OCI-LY7 (cell line): ENCODE measurements around the gene TMEM135. TPM values are rescaled to one million over a fixed set of nuclear protein-coding genes. Genes with fewer than 3 reads are reported as not detected.
"Not testable (repeated sequence)": the region's sequence is repeated elsewhere in the genome, so short reads cannot be mapped to it uniquely, and the experiment has no call there.

ENCODE experiments used
- BruUV-seq: library from RNA; stranded (reverse); fragments of 400-500 nt; replicated peaks from 2 replicates; lab custom pipeline; 2021; lab: Mats Ljungman, UMichigan
- CTCF ChIA-PET: fragments of 300-600 bp; sonication (Branson Sonifier 250); formaldehyde crosslinking; loops from one replicate; lab custom pipeline; 2022; ENCODE audit warnings: antibody characterized with exemption; ENCODE audit not compliant: unreplicated experiment; lab: Charles Lee
- POLR2A ChIA-PET: fragments of 300-600 bp; sonication (Branson Sonifier 250); formaldehyde crosslinking; loops from one replicate; lab custom pipeline; 2022; ENCODE audit warnings: antibody characterized with exemption; lab: Charles Lee
- DNase-seq: peaks from one replicate; pipeline ENCODE4 v3.0.0-alpha.2; 2015; ENCODE audit warnings: low spot score
- H2AFZ ChIP-seq: fragments of 200-600 bp; sonication (generic), shearing (Covaris generic); 2 replicates; pipeline ENCODE4 v1.6.1; 2014; ENCODE audit warnings: mild to moderate bottlenecking, antibody characterized with exemption, low read length, moderate library complexity
- H3K27ac ChIP-seq: fragments of 200-600 bp; sonication (generic); 2 replicates; pipeline ENCODE4 v1.5.1; 2014; ENCODE audit warnings: mixed run types, low read depth, mild to moderate bottlenecking, moderate library complexity, low read length, inconsistent platforms; ENCODE audit not compliant: poor library complexity, severe bottlenecking
- H3K36me3 ChIP-seq: fragments of 200-600 bp; sonication (generic); 2 replicates; pipeline ENCODE4 v1.6.1; 2014; ENCODE audit warnings: mild to moderate bottlenecking, antibody characterized with exemption, low read length, moderate library complexity, mixed read lengths; ENCODE audit not compliant: insufficient read depth
- H3K4me1 ChIP-seq: fragments of 200-600 bp; sonication (generic); 2 replicates; pipeline ENCODE4 v1.5.1; 2014; ENCODE audit warnings: mild to moderate bottlenecking, low read length; ENCODE audit not compliant: insufficient read depth, poor library complexity, severe bottlenecking
- H3K4me2 ChIP-seq: fragments of 200-600 bp; sonication (generic); 2 replicates; pipeline ENCODE4 v1.6.1; 2014; ENCODE audit warnings: mild to moderate bottlenecking, low read length
- H3K4me3 ChIP-seq: fragments of 200-600 bp; sonication (generic); 2 replicates; pipeline ENCODE4 v1.5.1; 2014; ENCODE audit warnings: mild to moderate bottlenecking, low read depth, low read length; ENCODE audit not compliant: poor library complexity, severe bottlenecking
- H3K79me2 ChIP-seq: fragments of 200-600 bp; sonication (generic); 2 replicates; pipeline ENCODE4 v1.6.1; 2016; ENCODE audit warnings: low read depth, mild to moderate bottlenecking, low read length, moderate library complexity, mixed read lengths; ENCODE audit not compliant: insufficient read depth
- H3K9me2 ChIP-seq: fragments of 200-600 bp; sonication (generic); 2 replicates; pipeline ENCODE4 v1.6.1; 2016; ENCODE audit warnings: mild to moderate bottlenecking, low read length, mixed read lengths; ENCODE audit not compliant: insufficient read depth
- H3K9me3 ChIP-seq: fragments of 200-600 bp; sonication (generic); 2 replicates; pipeline ENCODE4 v1.6.1; 2014; ENCODE audit warnings: mild to moderate bottlenecking, mixed run types, low read length, mixed read lengths
- H4K20me1 ChIP-seq: fragments of 200-600 bp; sonication (generic); 2 replicates; pipeline ENCODE4 v1.6.1; 2014; ENCODE audit warnings: mild to moderate bottlenecking, antibody characterized with exemption, low read length, moderate library complexity, mixed read lengths; ENCODE audit not compliant: insufficient read depth
- EZH2phosphoT487 ChIP-seq: fragments of 200-600 bp; sonication (generic); IDR thresholded peaks from 2 replicates; pipeline ENCODE4 v1.6.1; 2018; ENCODE audit warnings: low read depth, borderline replicate concordance, mild to moderate bottlenecking, mixed run types, antibody characterized with exemption, low read length, moderate library complexity, mixed read lengths
- intact Hi-C: fragments of 100-400 bp; cut with micrococcal nuclease; formaldehyde crosslinking; loops from one replicate; pipeline ENCODE4 v1.10.0; 2022; ENCODE audit not compliant: unreplicated experiment
- total RNA-seq, 2 experiments: library from RNA; depleted of rRNA in 1 of 2; stranded (reverse); fragments of >200 nt in 1 of 2; shearing (Covaris generic) in 1 of 2; gene quantifications; 2 replicates each; pipeline ENCODE4 v1.2.3, GENCODE V29; 2014 to 2022
- TF ChIP-seq, protein P1 (sequence below): fragments of 200-600 bp; sonication (generic); conservative IDR thresholded peaks from 2 replicates; pipeline ENCODE4 v1.5.1; 2014; ENCODE audit warnings: mild to moderate bottlenecking, antibody characterized with exemption, low read length, moderate library complexity, mixed read lengths

Gene TMEM135
- total RNA-seq, 2 experiments from 2014 or later: 14.5 to 56.4 TPM

DNA sequence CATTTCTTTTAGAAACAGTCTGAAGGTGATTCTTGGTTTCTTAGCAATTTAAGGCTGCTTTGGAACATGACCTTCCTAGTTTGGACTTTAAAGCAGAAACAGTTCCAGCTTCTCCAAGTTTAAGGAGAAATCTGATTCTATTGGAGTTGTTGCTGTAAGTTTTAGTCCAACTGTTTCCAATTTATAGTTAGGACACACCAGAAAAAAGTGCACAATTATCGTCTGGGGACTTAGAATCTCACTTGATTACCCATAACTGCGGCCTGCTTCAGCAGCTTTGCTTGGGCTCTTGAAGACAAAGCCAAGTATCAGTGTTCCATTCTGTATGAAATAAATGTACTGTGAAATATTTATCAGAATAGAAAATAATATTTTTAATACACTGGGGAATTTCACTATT lies 246.6 kb downstream of the TMEM135 start:
- no peak overlapping the region for H3K4me2 ChIP-seq
- no peaks in the 10 kb centered on the region for H3K4me1 ChIP-seq
- H3K79me2 ChIP-seq: no peaks in the 10 kb centered on the region
- no peaks in the 10 kb centered on the region for H3K9me2 ChIP-seq
- no TSS peak for BruUV-seq
- H3K27ac ChIP-seq: no peak overlapping the region
- H3K9me3 ChIP-seq: no peaks in the 10 kb centered on the region
- intact Hi-C loops: no loop called here
- TF ChIP-seq, protein P1, sequence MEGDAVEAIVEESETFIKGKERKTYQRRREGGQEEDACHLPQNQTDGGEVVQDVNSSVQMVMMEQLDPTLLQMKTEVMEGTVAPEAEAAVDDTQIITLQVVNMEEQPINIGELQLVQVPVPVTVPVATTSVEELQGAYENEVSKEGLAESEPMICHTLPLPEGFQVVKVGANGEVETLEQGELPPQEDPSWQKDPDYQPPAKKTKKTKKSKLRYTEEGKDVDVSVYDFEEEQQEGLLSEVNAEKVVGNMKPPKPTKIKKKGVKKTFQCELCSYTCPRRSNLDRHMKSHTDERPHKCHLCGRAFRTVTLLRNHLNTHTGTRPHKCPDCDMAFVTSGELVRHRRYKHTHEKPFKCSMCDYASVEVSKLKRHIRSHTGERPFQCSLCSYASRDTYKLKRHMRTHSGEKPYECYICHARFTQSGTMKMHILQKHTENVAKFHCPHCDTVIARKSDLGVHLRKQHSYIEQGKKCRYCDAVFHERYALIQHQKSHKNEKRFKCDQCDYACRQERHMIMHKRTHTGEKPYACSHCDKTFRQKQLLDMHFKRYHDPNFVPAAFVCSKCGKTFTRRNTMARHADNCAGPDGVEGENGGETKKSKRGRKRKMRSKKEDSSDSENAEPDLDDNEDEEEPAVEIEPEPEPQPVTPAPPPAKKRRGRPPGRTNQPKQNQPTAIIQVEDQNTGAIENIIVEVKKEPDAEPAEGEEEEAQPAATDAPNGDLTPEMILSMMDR: no peak
- TF ChIP-seq EZH2phosphoT487: no peak
- no peak overlapping the region for H2AFZ ChIP-seq
- CTCF ChIA-PET: no interaction called here
- no peaks in the 10 kb centered on the region for H4K20me1 ChIP-seq
- H3K36me3 ChIP-seq: peaks cover 3% of the 10 kb centered on the region; the same call in 1 of the 2 replicates
- no peak for DNase-seq
- no peak overlapping the region for H3K4me3 ChIP-seq
- POLR2A ChIA-PET: no interaction called here

DNA sequence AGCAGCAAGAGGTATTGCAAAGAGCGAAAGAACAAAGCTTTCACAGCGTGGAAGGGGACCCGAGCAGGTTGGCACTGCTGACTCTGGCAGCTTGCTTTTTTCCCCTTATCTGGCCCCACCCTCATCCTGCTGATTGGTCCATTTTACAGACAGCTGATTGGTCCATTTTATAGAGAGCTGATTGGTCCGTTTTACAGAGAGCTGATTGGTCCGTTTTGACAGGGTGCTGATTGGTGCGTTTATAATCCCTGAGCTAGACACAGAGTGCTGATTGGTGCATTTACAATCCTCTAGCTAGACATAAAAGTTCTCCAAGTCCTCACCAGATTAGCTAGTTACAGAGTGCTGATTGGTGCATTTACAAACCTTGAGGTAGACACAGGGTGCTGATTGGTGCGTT lies 247.9 kb downstream of the TMEM135 start:
- H3K27ac ChIP-seq, CTCF ChIA-PET, H3K4me3 ChIP-seq, intact Hi-C loops, H3K9me2 ChIP-seq, H3K4me1 ChIP-seq, DNase-seq, H3K79me2 ChIP-seq, H2AFZ ChIP-seq, H3K4me2 ChIP-seq, BruUV-seq, H3K9me3 ChIP-seq, H3K36me3 ChIP-seq, H4K20me1 ChIP-seq: not testable (repeated sequence)
- POLR2A ChIA-PET: interaction anchor here (0.9 kb wide), 1 partner anchor 21 kb away, joined by 3 read pairs; no protein-coding TSS in a partner anchor

DNA sequence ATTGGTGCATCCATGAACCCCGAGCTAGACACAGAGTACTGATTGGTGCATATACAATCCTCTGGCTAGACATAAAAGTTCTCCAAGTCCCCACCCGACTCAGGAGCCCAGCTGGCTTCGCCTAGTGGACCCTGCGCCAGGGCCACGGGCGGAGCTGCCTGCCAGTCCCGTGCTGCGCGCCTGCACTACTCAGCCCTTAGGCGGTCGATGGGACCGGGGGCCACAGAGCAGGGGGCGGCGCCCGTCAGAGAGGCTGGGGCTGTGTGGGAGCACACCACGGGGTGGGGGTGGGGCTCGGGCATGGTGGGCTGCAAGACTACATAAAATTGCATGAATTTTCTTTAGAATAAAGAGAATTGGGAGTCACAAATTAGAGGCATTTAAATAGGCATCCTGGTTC lies 248.6 kb downstream of the TMEM135 start:
- TF ChIP-seq, protein P1: no peak
- no peak for TF ChIP-seq EZH2phosphoT487
- Histone ChIP-seq H2AFZ (no peak overlapping the region), H3K27ac (no peak overlapping the region), H3K4me1 (peaks cover 9% of the 10 kb centered on the region), H3K36me3 (peaks cover 3% of the 10 kb centered on the region; the same call in 1 of the 2 replicates), H3K9me3 (no peaks in the 10 kb centered on the region), H3K9me2 (no peaks in the 10 kb centered on the region), H3K4me3 (no peak overlapping the region), H3K4me2 (no peak overlapping the region), H3K79me2 (no peaks in the 10 kb centered on the region), H4K20me1 (peaks cover 3% of the 10 kb centered on the region; the same call in 1 of the 2 replicates)
- POLR2A ChIA-PET: no interaction called here
- no peak for DNase-seq
- BruUV-seq: no TSS peak
- CTCF ChIA-PET: no interaction called here
- intact Hi-C loops: no loop called here
